Astrocyte of the spinal cord (primary cell): ENCODE data around the gene TPRG1.

Experiments used
- DNase-seq: peaks from one replicate; pipeline ENCODE4 v3.0.0; 2011; ENCODE audit warnings: low read depth, low spot score
- H3K4me3 ChIP-seq: 2 replicates; pipeline ENCODE4 v1.5.1; 2011; ENCODE audit warnings: low read depth, mild to moderate bottlenecking, low read length, moderate library complexity
- CTCF ChIP-seq: IDR thresholded peaks from 2 replicates; pipeline ENCODE4 v1.5.1; 2012; ENCODE audit warnings: low read depth, mild to moderate bottlenecking, low read length, inconsistent platforms
- in situ Hi-C: cut with HindIII; loops from 2 replicates; pipeline ENCODE4 v1.10.0; 2017; ENCODE audit warnings: low sequenced_read_pairs

The TPRG1 gene

GRCh38 chr3:189210251-189210770, 38.5 kb downstream of the TPRG1 start:
- DNase-seq, result no peak
- in situ Hi-C loops, result no loop called here
- no peak overlapping the region for H3K4me3 ChIP-seq
- no peak for TF ChIP-seq CTCF

- in situ Hi-C loops, result no loop called here
- DNase-seq, result no peak
- no peak for TF ChIP-seq CTCF
- no peak overlapping the region for H3K4me3 ChIP-seq
Observed at GRCh38 chr3:189212681-189213080, 40.9 kb downstream of the TPRG1 start.

- no peak for DNase-seq
- no peak for TF ChIP-seq CTCF
- in situ Hi-C loops, result no loop called here
- no peak overlapping the region for H3K4me3 ChIP-seq
Observed at GRCh38 chr3:189214651-189215050, 42.9 kb downstream of the TPRG1 start.

GRCh38 chr3:189222927-189223636, 51.3 kb downstream of the TPRG1 start:
- DNase-seq, result no peak
- in situ Hi-C loops, result no loop called here
- TF ChIP-seq CTCF, result no peak
- no peak overlapping the region for H3K4me3 ChIP-seq

GRCh38 chr3:189225431-189225830, 53.7 kb downstream of the TPRG1 start:
- no peak for TF ChIP-seq CTCF
- DNase-seq, result no peak
- in situ Hi-C loops, result no loop called here
- H3K4me3 ChIP-seq, result no peak overlapping the region

- DNase-seq, result no peak
- in situ Hi-C loops, result no loop called here
- H3K4me3 ChIP-seq, result no peak overlapping the region
- no peak for TF ChIP-seq CTCF
Observed at GRCh38 chr3:189227249-189227648, 55.5 kb downstream of the TPRG1 start.
